Mucosa of descending colon (tissue), 3 donors: ENCODE measurements around the gene CTSF. TPM values are rescaled to one million over a fixed set of nuclear protein-coding genes. Genes with fewer than 3 reads are reported as not detected.

Experiments
- ATAC-seq: fragments of 200-7000 bp; cut with Tn5 transposase; one replicate; pipeline ENCODE4 v1.9.1; 2020; ENCODE audit warnings: mild to moderate bottlenecking, moderate library complexity
- DNase-seq, 3 donors: peaks; one replicate each; pipeline ENCODE4 v3.0.0-alpha.2; 2020
- H3K36me3 ChIP-seq: fragments of 200-600 bp; one replicate; pipeline ENCODE4 v1.8.0; 2021; ENCODE audit warnings: low read depth, mild to moderate bottlenecking
- H3K4me1 ChIP-seq: fragments of 200-600 bp; one replicate; pipeline ENCODE4 v1.8.0; 2021; ENCODE audit warnings: low read depth, mild to moderate bottlenecking
- H3K4me3 ChIP-seq: fragments of 200-600 bp; one replicate; pipeline ENCODE4 v1.8.0; 2021; ENCODE audit warnings: mild to moderate bottlenecking
- H3K9me3 ChIP-seq: fragments of 200-600 bp; one replicate; pipeline ENCODE4 v1.8.0; 2021; ENCODE audit warnings: mild to moderate bottlenecking
- intact Hi-C, 2 donors: fragments of 100-400 bp; cut with DNase I in 1 of 2; cut with micrococcal nuclease in 1 of 2; formaldehyde crosslinking; loops; one replicate each; pipeline versions ENCODE4 v1.11.0 to v1.11.1; 2022; cut with DNase I, micrococcal nuclease
- total RNA-seq, 3 donors: library from RNA; stranded (reverse); fragmentation: NEBNext Ultra II Directional in 2 of 3; extraction: Animal tissue kit (Norgen Biotek cat#: 25700) in 2 of 3; gene quantifications; one replicate each; pipeline versions ENCODE4 v1.2.1 to v1.2.4, GENCODE V29; 2021 to 2023
- TF ChIP-seq, protein P1 (sequence below): fragments of 200-600 bp; IDR thresholded peaks from one replicate; pipeline ENCODE4 v1.8.0; 2022; ENCODE audit warnings: antibody characterized with exemption, mild to moderate bottlenecking
- donor health status: DM: no; HTN: no; CAD: no; lungs with moderate emphysema.
- donor health status: DM: no; HTN: no; CAD: no.
- donor health status: DM: no; HTN: yes; CAD: no.

CTSF gene
- total RNA-seq, 3 donors from 2014 or later = 5.8 to 84.3 (median 8.3) TPM

DNA sequence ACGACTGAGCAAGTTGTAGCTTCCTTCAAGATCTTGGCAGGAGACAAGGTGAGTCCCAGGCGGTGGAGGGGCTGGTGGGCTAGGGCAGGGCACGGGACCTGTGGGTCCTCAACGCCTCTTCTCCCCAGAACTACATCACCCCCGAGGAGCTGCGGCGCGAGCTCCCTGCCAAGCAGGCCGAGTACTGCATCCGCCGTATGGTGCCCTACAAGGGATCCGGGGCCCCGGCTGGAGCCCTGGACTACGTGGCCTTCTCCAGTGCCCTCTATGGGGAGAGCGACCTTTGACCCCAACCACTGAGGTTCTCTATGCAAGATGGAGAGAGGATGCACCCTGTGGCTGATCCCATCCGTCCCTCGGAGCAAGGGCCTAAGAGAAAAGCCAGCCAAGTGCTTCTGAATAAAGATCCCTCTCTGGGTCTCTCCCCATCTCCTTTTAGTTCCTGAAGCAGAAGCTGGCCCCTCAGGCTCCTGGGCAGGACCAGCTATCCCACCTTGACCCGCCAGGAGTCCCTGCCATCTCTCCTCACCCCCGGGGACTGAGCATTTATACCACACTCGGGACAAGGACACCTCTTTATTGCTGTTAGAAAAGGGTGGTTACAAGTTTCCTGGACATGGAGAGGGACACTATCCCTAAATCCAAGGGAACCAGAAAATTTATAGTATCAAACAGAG lies 5.4 kb downstream of the CTSF start:
- ATAC-seq (no peak), DNase-seq (no peak)
- no peaks in the 10 kb centered on the region for H3K9me3 ChIP-seq
- no peaks in the 10 kb centered on the region for H3K36me3 ChIP-seq
- H3K4me1 ChIP-seq = no peaks in the 10 kb centered on the region
- H3K4me3 ChIP-seq = no peak overlapping the region
- TF ChIP-seq, protein P1, sequence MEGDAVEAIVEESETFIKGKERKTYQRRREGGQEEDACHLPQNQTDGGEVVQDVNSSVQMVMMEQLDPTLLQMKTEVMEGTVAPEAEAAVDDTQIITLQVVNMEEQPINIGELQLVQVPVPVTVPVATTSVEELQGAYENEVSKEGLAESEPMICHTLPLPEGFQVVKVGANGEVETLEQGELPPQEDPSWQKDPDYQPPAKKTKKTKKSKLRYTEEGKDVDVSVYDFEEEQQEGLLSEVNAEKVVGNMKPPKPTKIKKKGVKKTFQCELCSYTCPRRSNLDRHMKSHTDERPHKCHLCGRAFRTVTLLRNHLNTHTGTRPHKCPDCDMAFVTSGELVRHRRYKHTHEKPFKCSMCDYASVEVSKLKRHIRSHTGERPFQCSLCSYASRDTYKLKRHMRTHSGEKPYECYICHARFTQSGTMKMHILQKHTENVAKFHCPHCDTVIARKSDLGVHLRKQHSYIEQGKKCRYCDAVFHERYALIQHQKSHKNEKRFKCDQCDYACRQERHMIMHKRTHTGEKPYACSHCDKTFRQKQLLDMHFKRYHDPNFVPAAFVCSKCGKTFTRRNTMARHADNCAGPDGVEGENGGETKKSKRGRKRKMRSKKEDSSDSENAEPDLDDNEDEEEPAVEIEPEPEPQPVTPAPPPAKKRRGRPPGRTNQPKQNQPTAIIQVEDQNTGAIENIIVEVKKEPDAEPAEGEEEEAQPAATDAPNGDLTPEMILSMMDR = no peak
- intact Hi-C loops = no loop called here

DNA sequence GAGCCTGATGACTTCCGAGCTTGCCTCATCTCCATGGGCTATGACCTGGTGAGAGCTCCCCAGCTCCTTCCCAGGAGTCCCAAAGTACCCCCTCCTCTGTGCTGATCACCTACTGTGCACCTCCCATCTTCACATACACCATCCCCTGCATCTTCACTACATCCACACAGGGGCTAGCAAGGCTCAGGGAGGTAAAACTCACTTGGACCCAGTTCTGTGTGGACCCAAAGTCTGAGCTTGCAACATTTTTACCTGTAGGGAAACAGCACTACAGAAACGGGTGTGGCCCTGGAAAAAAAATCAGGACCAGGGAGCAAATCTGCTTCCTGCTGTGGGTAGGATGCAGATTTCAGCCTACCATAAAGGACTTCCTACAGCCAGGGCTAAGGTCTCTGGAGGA lies 6.1 kb downstream of the CTSF start:
- TF ChIP-seq, protein P1 = no peak
- no peaks in the 10 kb centered on the region for H3K4me1 ChIP-seq
- H3K4me3 ChIP-seq = no peak overlapping the region
- no peaks in the 10 kb centered on the region for H3K36me3 ChIP-seq
- ATAC-seq = no peak
- intact Hi-C loops = no loop called here
- no peak for DNase-seq
- no peaks in the 10 kb centered on the region for H3K9me3 ChIP-seq

DNA sequence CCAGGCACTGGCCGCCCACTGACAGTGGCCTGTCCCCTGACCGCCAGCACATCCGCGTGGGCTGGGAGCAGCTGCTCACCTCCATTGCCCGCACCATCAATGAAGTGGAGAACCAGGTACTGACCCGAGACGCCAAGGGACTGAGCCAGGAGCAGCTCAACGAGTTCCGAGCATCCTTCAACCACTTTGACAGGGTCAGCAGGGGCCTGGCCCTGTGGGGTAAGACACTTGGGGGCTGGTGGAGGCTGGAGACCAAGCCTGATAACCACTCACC lies 6.5 kb downstream of the CTSF start:
- Histone ChIP-seq H3K4me1 (no peaks in the 10 kb centered on the region), H3K9me3 (no peaks in the 10 kb centered on the region), H3K4me3 (no peak overlapping the region), H3K36me3 (no peaks in the 10 kb centered on the region)
- intact Hi-C loops = no loop called here
- TF ChIP-seq, protein P1 = no peak
- ATAC-seq = no peak
- no peak for DNase-seq

DNA sequence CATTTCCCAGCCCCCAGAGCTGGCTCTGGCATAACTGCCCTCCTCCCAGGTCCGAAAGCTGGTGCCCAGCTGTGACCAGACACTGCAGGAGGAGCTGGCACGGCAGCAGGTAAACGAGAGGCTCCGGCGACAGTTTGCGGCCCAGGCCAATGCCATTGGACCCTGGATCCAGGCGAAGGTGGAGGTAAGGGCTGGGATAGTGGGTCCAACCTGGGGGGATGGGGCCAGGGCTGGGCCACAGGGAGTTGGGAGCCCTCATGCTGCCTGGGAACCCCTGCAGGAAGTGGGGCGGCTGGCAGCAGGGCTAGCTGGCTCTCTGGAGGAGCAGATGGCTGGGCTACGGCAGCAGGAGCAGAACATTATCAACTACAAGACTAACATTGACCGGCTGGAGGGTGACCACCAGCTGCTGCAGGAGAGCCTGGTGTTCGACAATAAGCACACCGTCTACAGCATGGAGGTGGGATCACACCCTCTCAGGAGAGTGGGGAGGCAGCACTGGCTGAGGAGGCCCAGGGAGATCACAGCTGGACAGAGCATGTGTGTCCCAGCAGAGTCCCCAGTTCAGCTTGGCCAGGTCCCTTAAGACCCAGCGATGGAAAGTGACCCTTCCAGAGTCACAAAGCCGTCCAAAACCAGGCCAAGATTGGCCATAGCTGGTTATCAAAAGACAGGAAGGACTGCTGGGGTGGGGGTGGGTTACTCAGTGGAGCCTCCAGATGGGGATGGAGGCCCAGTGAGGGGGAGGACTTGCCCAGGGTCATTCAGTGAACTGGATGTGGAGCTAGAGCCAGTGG lies 7.0 kb downstream of the CTSF start:
- intact Hi-C loops = no loop called here
- TF ChIP-seq, protein P1 = no peak
- DNase-seq (no peak), ATAC-seq (no peak)
- Histone ChIP-seq H3K9me3 (no peaks in the 10 kb centered on the region), H3K4me1 (no peaks in the 10 kb centered on the region), H3K4me3 (no peak overlapping the region), H3K36me3 (no peaks in the 10 kb centered on the region)

DNA sequence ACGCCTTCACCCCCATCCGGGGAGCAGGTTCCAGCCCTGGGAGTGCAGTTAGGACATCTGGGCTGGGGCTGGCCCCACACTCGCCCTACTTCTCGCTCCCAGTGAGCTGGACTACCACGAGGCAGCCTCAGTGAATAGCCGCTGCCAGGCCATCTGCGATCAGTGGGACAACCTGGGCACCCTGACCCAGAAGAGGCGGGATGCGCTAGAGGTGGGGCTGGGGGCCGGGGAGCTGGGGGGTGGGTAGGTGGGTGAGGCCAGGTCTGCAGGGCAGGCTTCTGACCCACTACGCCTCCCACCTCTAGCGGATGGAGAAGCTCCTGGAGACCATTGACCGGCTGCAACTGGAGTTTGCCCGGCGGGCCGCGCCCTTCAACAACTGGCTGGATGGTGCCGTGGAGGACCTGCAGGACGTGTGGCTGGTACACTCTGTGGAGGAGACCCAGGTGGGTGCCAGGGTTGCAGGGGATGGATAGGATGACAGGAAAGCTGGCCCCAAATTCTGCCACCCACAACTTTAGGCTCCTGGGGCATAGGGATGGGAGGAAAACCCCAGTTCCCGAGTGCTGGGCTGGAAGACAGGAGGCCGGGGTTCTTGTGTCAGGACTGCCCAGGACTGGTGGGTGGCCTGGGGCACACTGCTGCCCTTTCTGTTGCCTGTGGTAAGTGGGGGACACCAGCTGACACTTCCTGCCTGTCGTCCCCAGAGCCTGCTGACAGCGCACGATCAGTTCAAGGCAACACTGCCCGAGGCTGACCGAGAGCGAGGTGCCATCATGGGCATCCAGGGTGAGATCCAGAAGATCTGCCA lies 8.3 kb downstream of the CTSF start:
- DNase-seq (no peak), ATAC-seq (peak; percentile 15)
- H3K9me3 ChIP-seq = no peaks in the 10 kb centered on the region
- intact Hi-C loops = no loop called here
- TF ChIP-seq, protein P1 = no peak
- H3K36me3 ChIP-seq = no peaks in the 10 kb centered on the region
- no peak overlapping the region for H3K4me3 ChIP-seq
- no peaks in the 10 kb centered on the region for H3K4me1 ChIP-seq
